ENCODE measurements around the gene GNPDA1. TPM values are rescaled to one million over a fixed set of nuclear protein-coding genes. Genes with fewer than 3 reads are reported as not detected.

The GNPDA1 gene
- polyA plus RNA-seq, 1 donor from 2014 or later = 28.9 TPM

- Histone ChIP-seq H3K9me2 (ENCODE audit: insufficient read depth, low read length) (no peaks in the 10 kb centered on the region), H3K36me3 (ENCODE audit: insufficient read depth, low read length) (no peaks in the 10 kb centered on the region), H3F3A (ENCODE audit: insufficient read depth, low read length, poor library complexity, severe bottlenecking) (no peaks in the 10 kb centered on the region), H3K9ac (ENCODE audit: low read length) (no peak overlapping the region), H4K20me1 (ENCODE audit: insufficient read depth) (no peaks in the 10 kb centered on the region), H3K79me2 (replicated peaks; ENCODE audit: insufficient read depth, low read length) (no peaks in the 10 kb centered on the region), H3K27me3 (ENCODE audit: insufficient read depth, low read depth, low read length) (no peaks in the 10 kb centered on the region), H3K9me3 (ENCODE audit: low read length) (no peaks in the 10 kb centered on the region), H3K27ac (ENCODE audit: low read length) (no peak overlapping the region), H3K4me2 (ENCODE audit: low read length) (no peak overlapping the region), H3K4me3 (ENCODE audit: low read length) (no peak overlapping the region), H2AFZ (ENCODE audit: low read depth, low read length) (no peak overlapping the region)
- no peak for TF ChIP-seq REST (IDR thresholded peaks at IDR 0.05; ENCODE audit: borderline replicate concordance)
- TF ChIP-seq CTCF (IDR thresholded peaks at IDR 0.05; ENCODE audit: poor library complexity, severe bottlenecking) = peak; percentile 37
Observed at GRCh38 chr5:141951332-141951781, 61.5 kb downstream of the GNPDA1 start.

Other genes starting within 250 kb of the GNPDA1 start
- 13.9 and 21.3 TPM in 2 replicates for gene PCDH1, start 134.6 kb downstream of the GNPDA1 start, polyA plus RNA-seq
- gene DELE1, start 89.2 kb downstream of the GNPDA1 start, polyA plus RNA-seq = 49.6 and 61.4 TPM in 2 replicates
- gene PCDH12, start 54.8 kb downstream of the GNPDA1 start, polyA plus RNA-seq = not detected in 2 replicates
- 82.1 and 108 TPM in 2 replicates for gene RNF14, start 43.9 kb downstream of the GNPDA1 start, polyA plus RNA-seq
- gene NDFIP1, start 95.8 kb upstream of the GNPDA1 start, polyA plus RNA-seq = 99.7 and 102 TPM in 2 replicates

All from neural cell (in vitro differentiated cells).